ENCODE measurements around the gene COLEC11.

DNA sequence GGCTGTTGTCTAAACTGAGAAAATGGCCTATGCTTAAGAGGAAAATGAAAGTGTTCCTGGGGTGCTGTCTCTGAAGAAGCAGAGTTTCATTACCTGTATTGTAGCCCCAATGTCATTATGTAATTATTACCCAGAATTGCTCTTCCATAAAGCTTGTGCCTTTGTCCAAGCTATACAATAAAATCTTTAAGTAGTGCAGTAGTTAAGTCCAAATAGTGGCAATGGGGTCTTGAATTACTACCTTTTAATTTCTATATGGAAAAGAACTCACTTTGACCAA lies 49.3 kb downstream of the COLEC11 start:
- TF ChIP-seq, protein P1, sequence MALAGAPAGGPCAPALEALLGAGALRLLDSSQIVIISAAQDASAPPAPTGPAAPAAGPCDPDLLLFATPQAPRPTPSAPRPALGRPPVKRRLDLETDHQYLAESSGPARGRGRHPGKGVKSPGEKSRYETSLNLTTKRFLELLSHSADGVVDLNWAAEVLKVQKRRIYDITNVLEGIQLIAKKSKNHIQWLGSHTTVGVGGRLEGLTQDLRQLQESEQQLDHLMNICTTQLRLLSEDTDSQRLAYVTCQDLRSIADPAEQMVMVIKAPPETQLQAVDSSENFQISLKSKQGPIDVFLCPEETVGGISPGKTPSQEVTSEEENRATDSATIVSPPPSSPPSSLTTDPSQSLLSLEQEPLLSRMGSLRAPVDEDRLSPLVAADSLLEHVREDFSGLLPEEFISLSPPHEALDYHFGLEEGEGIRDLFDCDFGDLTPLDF (CRISPR knock-in tag; IDR thresholded peaks at IDR 0.05): no peak
- TF ChIP-seq NR3C1 (CRISPR knock-in tag; conservative IDR thresholded peaks at IDR 0.05; ENCODE audit: low read depth) (no peak), JAZF1 (CRISPR knock-in tag; IDR thresholded peaks at IDR 0.05) (no peak), TP53 (CRISPR knock-in tag; IDR thresholded peaks at IDR 0.05) (no peak)
- TF ChIP-seq, protein P2, sequence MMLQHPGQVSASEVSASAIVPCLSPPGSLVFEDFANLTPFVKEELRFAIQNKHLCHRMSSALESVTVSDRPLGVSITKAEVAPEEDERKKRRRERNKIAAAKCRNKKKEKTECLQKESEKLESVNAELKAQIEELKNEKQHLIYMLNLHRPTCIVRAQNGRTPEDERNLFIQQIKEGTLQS (CRISPR knock-in tag; conservative IDR thresholded peaks at IDR 0.05): no peak
- TF ChIP-seq, protein P3, sequence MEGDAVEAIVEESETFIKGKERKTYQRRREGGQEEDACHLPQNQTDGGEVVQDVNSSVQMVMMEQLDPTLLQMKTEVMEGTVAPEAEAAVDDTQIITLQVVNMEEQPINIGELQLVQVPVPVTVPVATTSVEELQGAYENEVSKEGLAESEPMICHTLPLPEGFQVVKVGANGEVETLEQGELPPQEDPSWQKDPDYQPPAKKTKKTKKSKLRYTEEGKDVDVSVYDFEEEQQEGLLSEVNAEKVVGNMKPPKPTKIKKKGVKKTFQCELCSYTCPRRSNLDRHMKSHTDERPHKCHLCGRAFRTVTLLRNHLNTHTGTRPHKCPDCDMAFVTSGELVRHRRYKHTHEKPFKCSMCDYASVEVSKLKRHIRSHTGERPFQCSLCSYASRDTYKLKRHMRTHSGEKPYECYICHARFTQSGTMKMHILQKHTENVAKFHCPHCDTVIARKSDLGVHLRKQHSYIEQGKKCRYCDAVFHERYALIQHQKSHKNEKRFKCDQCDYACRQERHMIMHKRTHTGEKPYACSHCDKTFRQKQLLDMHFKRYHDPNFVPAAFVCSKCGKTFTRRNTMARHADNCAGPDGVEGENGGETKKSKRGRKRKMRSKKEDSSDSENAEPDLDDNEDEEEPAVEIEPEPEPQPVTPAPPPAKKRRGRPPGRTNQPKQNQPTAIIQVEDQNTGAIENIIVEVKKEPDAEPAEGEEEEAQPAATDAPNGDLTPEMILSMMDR (IDR thresholded peaks at IDR 0.05): no peak
- TF ChIP-seq, protein P4, sequence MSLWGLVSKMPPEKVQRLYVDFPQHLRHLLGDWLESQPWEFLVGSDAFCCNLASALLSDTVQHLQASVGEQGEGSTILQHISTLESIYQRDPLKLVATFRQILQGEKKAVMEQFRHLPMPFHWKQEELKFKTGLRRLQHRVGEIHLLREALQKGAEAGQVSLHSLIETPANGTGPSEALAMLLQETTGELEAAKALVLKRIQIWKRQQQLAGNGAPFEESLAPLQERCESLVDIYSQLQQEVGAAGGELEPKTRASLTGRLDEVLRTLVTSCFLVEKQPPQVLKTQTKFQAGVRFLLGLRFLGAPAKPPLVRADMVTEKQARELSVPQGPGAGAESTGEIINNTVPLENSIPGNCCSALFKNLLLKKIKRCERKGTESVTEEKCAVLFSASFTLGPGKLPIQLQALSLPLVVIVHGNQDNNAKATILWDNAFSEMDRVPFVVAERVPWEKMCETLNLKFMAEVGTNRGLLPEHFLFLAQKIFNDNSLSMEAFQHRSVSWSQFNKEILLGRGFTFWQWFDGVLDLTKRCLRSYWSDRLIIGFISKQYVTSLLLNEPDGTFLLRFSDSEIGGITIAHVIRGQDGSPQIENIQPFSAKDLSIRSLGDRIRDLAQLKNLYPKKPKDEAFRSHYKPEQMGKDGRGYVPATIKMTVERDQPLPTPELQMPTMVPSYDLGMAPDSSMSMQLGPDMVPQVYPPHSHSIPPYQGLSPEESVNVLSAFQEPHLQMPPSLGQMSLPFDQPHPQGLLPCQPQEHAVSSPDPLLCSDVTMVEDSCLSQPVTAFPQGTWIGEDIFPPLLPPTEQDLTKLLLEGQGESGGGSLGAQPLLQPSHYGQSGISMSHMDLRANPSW (CRISPR knock-in tag; conservative IDR thresholded peaks at IDR 0.05; ENCODE audit: low read depth): no peak
- TF ChIP-seq, protein P5, sequence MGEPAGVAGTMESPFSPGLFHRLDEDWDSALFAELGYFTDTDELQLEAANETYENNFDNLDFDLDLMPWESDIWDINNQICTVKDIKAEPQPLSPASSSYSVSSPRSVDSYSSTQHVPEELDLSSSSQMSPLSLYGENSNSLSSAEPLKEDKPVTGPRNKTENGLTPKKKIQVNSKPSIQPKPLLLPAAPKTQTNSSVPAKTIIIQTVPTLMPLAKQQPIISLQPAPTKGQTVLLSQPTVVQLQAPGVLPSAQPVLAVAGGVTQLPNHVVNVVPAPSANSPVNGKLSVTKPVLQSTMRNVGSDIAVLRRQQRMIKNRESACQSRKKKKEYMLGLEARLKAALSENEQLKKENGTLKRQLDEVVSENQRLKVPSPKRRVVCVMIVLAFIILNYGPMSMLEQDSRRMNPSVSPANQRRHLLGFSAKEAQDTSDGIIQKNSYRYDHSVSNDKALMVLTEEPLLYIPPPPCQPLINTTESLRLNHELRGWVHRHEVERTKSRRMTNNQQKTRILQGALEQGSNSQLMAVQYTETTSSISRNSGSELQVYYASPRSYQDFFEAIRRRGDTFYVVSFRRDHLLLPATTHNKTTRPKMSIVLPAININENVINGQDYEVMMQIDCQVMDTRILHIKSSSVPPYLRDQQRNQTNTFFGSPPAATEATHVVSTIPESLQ (CRISPR knock-in tag; IDR thresholded peaks at IDR 0.05): no peak
